Uterus (tissue), 4 donors: ENCODE results near the gene COL27A1. TPM values are rescaled to one million over a fixed set of nuclear protein-coding genes. Genes with fewer than 3 reads are reported as not detected.

Experiments used
- DNase-seq, 2 donors: peaks; one replicate each; pipeline ENCODE4 v3.0.0-alpha.2; 2019 to 2020
- H3K27ac ChIP-seq, 2 donors: fragments of 200-600 bp; sonication (generic); 1 replicate in 1 of 2; 2 replicates in 1 of 2; pipeline ENCODE4 v1.5.1; 2016 to 2018
- H3K27me3 ChIP-seq, 2 donors: fragments of 200-600 bp; sonication (generic); one replicate each; pipeline ENCODE4 v1.5.1; 2018 to 2019; ENCODE audit warnings: control low read depth in 1 of 2
- H3K36me3 ChIP-seq, 2 donors: fragments of 200-600 bp; sonication (generic); one replicate each; pipeline ENCODE4 v1.5.1; 2019; ENCODE audit warnings: control low read depth in 1 of 2
- H3K4me1 ChIP-seq, 2 donors: fragments of 200-600 bp; sonication (generic); one replicate each; pipeline ENCODE4 v1.5.1; 2018 to 2019; ENCODE audit warnings: control low read depth in 1 of 2
- H3K4me3 ChIP-seq, 2 donors: fragments of 200-600 bp; sonication (generic); 1 replicate in 1 of 2; 2 replicates in 1 of 2; pipeline ENCODE4 v1.5.1; 2018 to 2019; ENCODE audit warnings: mild to moderate bottlenecking in 1 of 2
- H3K9me3 ChIP-seq, 2 donors: fragments of 200-600 bp; sonication (generic); one replicate each; pipeline ENCODE4 v1.5.1; 2019; ENCODE audit warnings: control low read depth in 1 of 2
- POLR2A ChIP-seq, 2 donors: fragments of 450-650 bp; IDR thresholded peaks; one replicate each; pipeline ENCODE4 v1.6.1; 2016; ENCODE audit warnings: antibody characterized with exemption in 2 of 2, mild to moderate bottlenecking in 1 of 2, moderate library complexity in 1 of 2
- intact Hi-C: fragments of 100-400 bp; cut with DNase I; formaldehyde crosslinking; loops from one replicate; pipeline ENCODE4 v1.15.1; 2023; ENCODE audit warnings: low total_unique reads
- total RNA-seq, 4 donors: library from RNA; depleted of rRNA in 3 of 4; stranded (reverse); fragments of >200 nt in 3 of 4; gene quantifications; one replicate each; pipeline versions ENCODE4 v1.1.0 to v1.2.4, GENCODE V29; 2014 to 2023
- TF ChIP-seq, protein P1 (sequence below), 4 experiments: fragments of 200-600 bp in 2 of 4; fragments of 450-650 bp in 2 of 4; sonication (generic) in 2 of 4; IDR thresholded peaks; one replicate each; pipeline ENCODE4 v1.5.1; 2016 to 2019; ENCODE audit warnings: antibody characterized with exemption in 4 of 4, mild to moderate bottlenecking in 2 of 4, moderate library complexity in 1 of 4
- donor health status: DM: yes; HTN: yes; CAD: no.

Gene COL27A1
- total RNA-seq, 4 donors from 2014 or later = 7.9 to 52.9 (median 43.3) TPM

DNA sequence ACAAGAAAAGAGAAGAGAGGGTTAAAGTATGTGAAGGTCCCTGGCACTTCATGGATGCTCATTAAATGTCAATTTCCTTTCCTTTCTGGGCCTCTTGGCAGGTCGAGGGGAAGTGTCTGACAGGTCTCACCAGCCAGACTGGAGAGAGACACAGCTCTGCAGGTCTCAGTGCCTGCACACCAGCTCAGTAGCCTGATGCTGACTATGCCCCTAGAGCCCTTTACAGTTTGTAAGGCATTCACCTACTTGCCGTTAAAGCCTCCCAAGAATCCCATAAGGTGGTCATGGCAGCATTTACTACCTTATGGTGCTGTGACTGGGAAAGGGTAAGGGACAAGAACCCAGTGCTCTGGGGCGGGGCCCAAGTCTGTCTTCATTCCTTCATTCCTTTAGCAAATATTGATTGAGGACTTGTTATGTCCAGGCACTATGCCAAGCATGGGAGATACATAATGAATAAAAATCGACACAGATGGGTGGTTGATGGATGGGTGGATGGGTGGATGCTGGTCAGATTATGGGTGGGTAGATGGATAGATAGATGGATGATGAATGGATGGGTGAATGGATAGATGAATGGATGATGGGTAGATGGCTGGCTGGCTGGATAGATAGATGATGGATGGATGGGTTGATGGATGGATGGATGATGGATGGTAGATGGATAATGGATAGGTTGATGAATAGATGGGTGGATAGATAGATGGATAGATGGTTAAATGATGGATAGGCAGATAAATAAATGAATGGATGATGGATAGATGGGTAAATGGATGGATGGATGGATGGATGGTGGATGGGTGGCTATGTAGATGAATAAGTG is 34.9 kb upstream of the COL27A1 start:
- Histone ChIP-seq H3K27ac (no peak overlapping the region), H3K36me3 (no peaks in the 10 kb centered on the region), H3K27me3 (no peaks in the 10 kb centered on the region), H3K4me3 (no peak overlapping the region), H3K9me3 (no peaks in the 10 kb centered on the region), H3K4me1 (no peaks in the 10 kb centered on the region)
- DNase-seq = no peak
- no peak for TF ChIP-seq POLR2A (IDR thresholded peaks at IDR 0.05)
- TF ChIP-seq, protein P1, sequence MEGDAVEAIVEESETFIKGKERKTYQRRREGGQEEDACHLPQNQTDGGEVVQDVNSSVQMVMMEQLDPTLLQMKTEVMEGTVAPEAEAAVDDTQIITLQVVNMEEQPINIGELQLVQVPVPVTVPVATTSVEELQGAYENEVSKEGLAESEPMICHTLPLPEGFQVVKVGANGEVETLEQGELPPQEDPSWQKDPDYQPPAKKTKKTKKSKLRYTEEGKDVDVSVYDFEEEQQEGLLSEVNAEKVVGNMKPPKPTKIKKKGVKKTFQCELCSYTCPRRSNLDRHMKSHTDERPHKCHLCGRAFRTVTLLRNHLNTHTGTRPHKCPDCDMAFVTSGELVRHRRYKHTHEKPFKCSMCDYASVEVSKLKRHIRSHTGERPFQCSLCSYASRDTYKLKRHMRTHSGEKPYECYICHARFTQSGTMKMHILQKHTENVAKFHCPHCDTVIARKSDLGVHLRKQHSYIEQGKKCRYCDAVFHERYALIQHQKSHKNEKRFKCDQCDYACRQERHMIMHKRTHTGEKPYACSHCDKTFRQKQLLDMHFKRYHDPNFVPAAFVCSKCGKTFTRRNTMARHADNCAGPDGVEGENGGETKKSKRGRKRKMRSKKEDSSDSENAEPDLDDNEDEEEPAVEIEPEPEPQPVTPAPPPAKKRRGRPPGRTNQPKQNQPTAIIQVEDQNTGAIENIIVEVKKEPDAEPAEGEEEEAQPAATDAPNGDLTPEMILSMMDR (IDR thresholded peaks at IDR 0.05) = no peak
- intact Hi-C loops = no loop called here

DNA sequence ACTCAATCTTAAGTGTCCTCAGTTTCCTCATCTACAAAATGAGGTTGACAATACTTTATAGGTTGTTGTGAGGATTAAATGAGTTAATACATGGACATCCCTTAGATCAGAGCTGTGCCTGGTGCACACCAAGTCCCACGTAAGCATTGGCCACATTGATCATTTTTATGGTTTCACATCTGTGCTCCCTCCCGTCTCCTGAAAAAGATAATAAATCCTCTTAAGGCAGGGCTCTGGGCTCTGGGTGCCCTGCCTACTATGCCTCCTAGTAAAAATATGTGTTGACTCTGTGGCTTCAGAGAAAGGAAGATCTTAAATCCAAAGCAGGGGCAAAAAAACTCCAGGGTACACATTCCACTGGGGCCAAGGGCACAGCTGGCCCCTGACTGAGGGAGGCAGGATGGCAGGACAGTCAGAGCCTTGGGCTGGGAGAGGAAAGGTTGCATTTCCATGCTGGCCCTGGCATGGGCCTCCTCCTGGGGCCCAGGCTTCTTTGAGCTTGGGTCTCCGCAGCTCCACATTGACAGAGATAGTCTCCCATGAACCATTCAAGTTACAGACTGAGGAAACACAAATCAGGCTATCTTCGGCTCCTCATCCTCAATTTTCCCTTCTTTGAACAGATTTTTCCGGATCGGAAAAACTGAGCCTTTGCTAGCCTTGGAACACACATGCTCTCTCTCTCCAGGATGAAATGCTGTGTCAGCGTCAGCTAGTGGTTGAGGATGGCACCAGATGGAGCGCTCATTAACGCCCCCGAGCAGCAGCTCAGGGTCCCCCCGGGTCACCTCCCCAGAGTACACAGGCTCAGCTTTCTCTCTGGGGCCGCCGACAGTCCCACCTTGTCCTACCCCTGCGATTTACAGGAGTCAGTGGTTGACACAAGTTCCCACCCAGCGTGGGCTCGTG is 33.9 kb upstream of the COL27A1 start:
- Histone ChIP-seq H3K4me3 (no peak overlapping the region), H3K27me3 (no peaks in the 10 kb centered on the region), H3K9me3 (no peaks in the 10 kb centered on the region), H3K27ac (no peak overlapping the region), H3K4me1 (no peaks in the 10 kb centered on the region), H3K36me3 (no peaks in the 10 kb centered on the region)
- intact Hi-C loops = no loop called here
- TF ChIP-seq, protein P1 (IDR thresholded peaks at IDR 0.05) = no peak
- no peak for TF ChIP-seq POLR2A (IDR thresholded peaks at IDR 0.05)
- DNase-seq = no peak

DNA sequence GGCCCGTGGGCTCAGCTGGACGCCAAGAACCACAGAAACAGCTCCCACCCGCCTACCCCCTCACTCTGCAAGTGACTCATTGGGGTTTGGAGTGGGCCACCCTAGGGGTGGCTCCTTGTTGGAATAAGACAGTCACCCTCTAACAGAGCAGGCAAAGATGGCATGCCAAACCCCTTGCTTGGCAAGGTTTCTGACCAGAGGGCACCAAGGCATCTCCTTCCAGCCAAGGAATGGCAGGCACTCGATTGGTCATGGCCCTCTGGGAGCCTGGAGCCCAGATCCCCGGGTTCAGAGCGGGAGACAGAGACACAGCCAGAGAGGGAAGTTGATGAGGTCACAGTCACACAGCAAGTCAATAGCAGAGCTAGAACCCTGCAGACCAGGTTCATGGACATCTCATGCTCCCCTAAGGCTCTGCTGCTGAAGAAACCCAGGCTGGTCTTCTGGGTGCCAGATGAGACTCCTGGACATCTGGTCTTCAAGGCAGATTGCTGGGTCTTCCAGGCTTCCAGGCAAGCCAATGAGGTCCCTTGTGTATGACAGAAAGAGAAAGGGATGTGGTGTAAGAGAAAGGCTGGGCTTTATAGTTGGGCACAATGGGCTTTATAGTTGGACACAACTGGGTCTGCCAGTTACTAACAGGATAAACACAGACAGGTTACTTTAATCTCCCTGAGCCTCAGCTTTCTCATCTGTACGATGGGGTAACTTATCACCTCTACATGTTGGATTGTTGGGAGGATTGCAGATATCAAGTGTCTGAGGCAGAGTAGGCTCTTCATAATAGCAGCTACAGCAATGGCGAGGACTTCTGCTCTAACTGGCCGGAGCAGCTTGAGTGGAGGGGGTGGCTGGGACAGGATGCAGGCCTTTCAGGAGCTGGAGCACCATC is 33.0 kb upstream of the COL27A1 start:
- no peak overlapping the region for H3K4me3 ChIP-seq
- H3K9me3 ChIP-seq = no peaks in the 10 kb centered on the region
- no peaks in the 10 kb centered on the region for H3K36me3 ChIP-seq
- no peaks in the 10 kb centered on the region for H3K4me1 ChIP-seq
- intact Hi-C loops = no loop called here
- TF ChIP-seq, protein P1 (IDR thresholded peaks at IDR 0.05) = no peak
- TF ChIP-seq POLR2A (IDR thresholded peaks at IDR 0.05) = no peak
- no peaks in the 10 kb centered on the region for H3K27me3 ChIP-seq
- DNase-seq = no peak
- H3K27ac ChIP-seq = no peak overlapping the region

DNA sequence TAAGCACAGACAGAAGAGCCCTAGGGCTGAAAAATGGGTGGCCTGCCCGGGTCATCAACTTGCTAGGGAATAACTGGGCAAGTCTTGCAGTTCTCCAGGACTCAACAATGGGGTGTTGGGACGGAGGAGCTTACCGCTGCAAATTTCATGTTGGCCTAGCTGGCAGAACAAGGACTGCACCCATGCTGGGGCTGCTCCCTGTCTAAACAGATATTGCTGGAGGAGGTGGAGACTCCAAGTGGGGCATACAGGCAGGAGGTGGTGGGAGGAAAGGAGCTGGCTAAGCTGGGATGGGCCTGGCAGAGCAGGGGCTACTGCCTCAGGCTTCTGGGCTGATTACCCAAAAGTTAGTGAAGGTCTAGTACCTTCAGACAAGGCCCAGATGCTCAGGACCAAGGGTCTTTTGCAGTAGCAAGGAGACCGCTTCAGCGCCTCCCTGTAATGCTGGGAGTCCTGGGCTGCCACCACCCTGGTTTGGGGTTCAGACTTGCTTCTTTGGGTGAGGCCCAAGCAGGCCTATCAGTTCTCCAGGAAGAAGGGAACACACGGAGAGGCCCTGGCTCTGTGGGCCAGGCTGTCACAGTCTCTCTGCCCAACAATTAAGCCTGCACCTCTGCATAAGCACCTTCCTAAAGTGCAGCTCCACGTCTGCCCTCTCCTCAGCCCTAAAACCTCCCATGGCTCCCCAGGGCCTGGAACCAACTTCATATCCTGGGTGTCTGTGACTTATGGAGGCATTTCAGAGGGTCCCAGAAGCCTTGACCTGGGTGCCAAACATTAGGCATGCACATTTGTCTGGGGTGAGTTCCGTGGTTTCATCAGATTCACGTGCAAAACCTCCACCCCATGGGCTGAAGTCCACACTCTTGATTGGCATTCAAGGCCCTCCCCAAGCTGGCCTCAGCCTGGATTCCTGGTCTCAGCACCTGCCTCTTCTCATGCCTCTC is 32.0 kb upstream of the COL27A1 start:
- intact Hi-C loops = no loop called here
- H3K9me3 ChIP-seq = no peaks in the 10 kb centered on the region
- TF ChIP-seq, protein P1 (IDR thresholded peaks at IDR 0.05) = no peak
- TF ChIP-seq POLR2A (IDR thresholded peaks at IDR 0.05) = no peak
- H3K27me3 ChIP-seq = no peaks in the 10 kb centered on the region
- no peaks in the 10 kb centered on the region for H3K36me3 ChIP-seq
- no peaks in the 10 kb centered on the region for H3K4me1 ChIP-seq
- no peak for DNase-seq
- H3K27ac ChIP-seq = no peak overlapping the region
- H3K4me3 ChIP-seq = no peak overlapping the region
